Lung (tissue), 12 donors: ENCODE measurements around the gene CHRNA9. TPM values are rescaled to one million over a fixed set of nuclear protein-coding genes. Genes with fewer than 3 reads are reported as not detected.
"Not testable (repeated sequence)": the region's sequence is repeated elsewhere in the genome, so short reads cannot be mapped to it uniquely, and the experiment has no call there.

Experiments used
- ATAC-seq: fragments of 200-7000 bp; cut with Tn5 transposase; one replicate; pipeline ENCODE4 v1.9.1; 2020; ENCODE audit warnings: moderate number of reproducible peaks; ENCODE audit not compliant: insufficient read depth, low FRiP score
- DNase-seq, 3 donors: peaks; one replicate each; pipeline ENCODE4 v3.0.0-alpha.2; 2013 to 2017
- H3K27ac ChIP-seq, 2 donors: one replicate each; pipeline ENCODE4 v1.5.1; 2013; ENCODE audit warnings: mild to moderate bottlenecking in 2 of 2, moderate library complexity in 2 of 2, control low read depth in 1 of 2, inconsistent platforms in 1 of 2, low read depth in 1 of 2, low read length in 1 of 2
- H3K27me3 ChIP-seq, 3 donors: one replicate each; pipeline ENCODE4 v1.5.1; 2013; ENCODE audit warnings: low read length in 2 of 3; ENCODE audit not compliant: control insufficient read depth in 3 of 3, insufficient read depth in 3 of 3
- H3K36me3 ChIP-seq, 4 donors: one replicate each; pipeline ENCODE4 v1.5.1; 2013; ENCODE audit warnings: low read length in 4 of 4, mild to moderate bottlenecking in 1 of 4, moderate library complexity in 1 of 4; ENCODE audit not compliant: control insufficient read depth in 4 of 4, insufficient read depth in 4 of 4
- H3K4me1 ChIP-seq, 5 donors: one replicate each; pipeline ENCODE4 v1.5.1; 2013; ENCODE audit warnings: low read length in 5 of 5, mild to moderate bottlenecking in 2 of 5, moderate library complexity in 1 of 5; ENCODE audit not compliant: control insufficient read depth in 5 of 5, insufficient read depth in 5 of 5
- H3K4me3 ChIP-seq: one replicate; pipeline ENCODE4 v1.5.1; 2013; ENCODE audit warnings: mild to moderate bottlenecking, control low read depth, moderate library complexity
- H3K9ac ChIP-seq, 2 donors: one replicate each; pipeline ENCODE4 v1.5.1; 2013; ENCODE audit warnings: low read length in 2 of 2, control low read depth in 1 of 2; ENCODE audit not compliant: insufficient read depth in 1 of 2
- H3K9me3 ChIP-seq, 4 donors: one replicate each; pipeline ENCODE4 v1.5.1; 2013; ENCODE audit warnings: low read length in 3 of 4, mild to moderate bottlenecking in 1 of 4, moderate library complexity in 1 of 4; ENCODE audit not compliant: control insufficient read depth in 4 of 4, insufficient read depth in 3 of 4
- CTCF ChIP-seq: IDR thresholded peaks from 2 replicates; pipeline ENCODE4 v1.5.1; 2012; ENCODE audit warnings: mild to moderate bottlenecking; ENCODE audit errors: control extremely low read depth, extremely low read depth
- WGBS, 2 donors: extraction: QIAGEN DNeasy Blood & Tissue Kit; methylation state at CpG; one replicate each; pipeline ENCODE4 v1.1.7; 2013; 5-methylcytosine and 5-hydroxymethylcytosine counted together
- polyA plus RNA-seq, 2 donors: library from polyadenylated mRNA; stranded (reverse); fragments of 200-250 nt; gene quantifications; one replicate each; pipeline ENCODE4 v1.2.1, GENCODE V29; 2013
- total RNA-seq, 2 donors: library from RNA; depleted of rRNA in 1 of 2; stranded (reverse); fragments of >200 nt in 1 of 2; gene quantifications; one replicate each; pipeline ENCODE4 v1.2.1, GENCODE V29; 2014 to 2021
- donor health status: control.
- donor health status: control.
- donor health status: Bipolar disorder and iron deficiency.
- donor health status: healthy.
- donor health status: DM: yes; HTN: yes; CAD: no.

The CHRNA9 gene
- total and polyA plus RNA-seq, 4 donors, result 0.09 TPM; not detected in 3

DNA sequence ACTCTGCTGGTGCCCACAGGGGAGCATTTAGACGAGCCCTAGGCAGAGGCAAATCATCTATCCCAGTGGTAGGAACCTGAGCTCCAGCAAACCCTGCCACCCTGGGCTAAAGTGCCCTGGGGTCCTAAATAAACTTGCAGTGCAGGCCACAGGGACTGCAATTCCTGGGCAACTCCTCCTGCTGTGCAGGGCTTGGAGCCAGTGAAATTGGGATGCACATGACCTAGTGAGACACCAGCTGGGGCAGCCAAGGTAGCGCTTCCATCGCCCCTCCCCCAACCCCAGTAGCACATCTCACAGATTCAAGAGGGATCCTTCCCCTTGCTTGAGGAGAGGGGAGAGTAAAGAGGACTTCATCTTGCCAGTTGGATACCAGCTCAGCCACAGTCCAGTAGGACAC, 44.1 kb downstream of the CHRNA9 start:
- no peak for ATAC-seq

DNA sequence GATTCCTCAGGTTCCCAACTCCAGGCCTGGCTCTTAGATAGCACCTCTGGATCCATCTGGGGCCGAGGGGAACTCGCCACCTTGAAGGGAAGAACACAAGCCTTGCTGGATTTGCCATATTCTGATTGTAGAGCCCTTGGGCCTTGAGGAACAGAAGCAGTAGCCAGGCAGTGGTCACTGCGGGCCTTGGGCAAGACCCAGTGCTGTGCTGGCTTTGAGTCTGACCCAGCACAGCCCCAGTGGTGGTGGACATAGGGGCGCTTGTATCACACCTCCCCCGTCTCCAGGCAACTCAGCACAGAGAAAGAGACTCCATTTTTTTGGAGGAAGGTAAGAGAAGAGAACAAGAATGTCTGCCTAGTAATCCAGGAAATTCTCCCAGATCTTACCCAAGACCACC, 45.5 kb downstream of the CHRNA9 start:
- no peak for DNase-seq
- Histone ChIP-seq H3K36me3 (no peaks in the 10 kb centered on the region), H3K9ac (no peak overlapping the region), H3K9me3 (no peaks in the 10 kb centered on the region), H3K4me3 (no peak overlapping the region), H3K27ac (no peak overlapping the region), H3K4me1 (no peaks in the 10 kb centered on the region), H3K27me3 (no peaks in the 10 kb centered on the region)
- WGBS, 2 donors, result 80 to 88% methylated on average over 5 of the region's 5 CpGs
- no peak for TF ChIP-seq CTCF
- no peak for ATAC-seq

More for the DNA sequence above, 44.1 kb downstream of the CHRNA9 start:
- H3K36me3 ChIP-seq, result no peaks in the 10 kb centered on the region
- TF ChIP-seq CTCF, result no peak
- no peaks in the 10 kb centered on the region for H3K27me3 ChIP-seq
- H3K4me3 ChIP-seq, result no peak overlapping the region
- H3K27ac ChIP-seq, result no peak overlapping the region
- WGBS, 2 donors, result 74 to 84% methylated on average over 3 of the region's 3 CpGs
- no peak overlapping the region for H3K9ac ChIP-seq
- no peaks in the 10 kb centered on the region for H3K9me3 ChIP-seq
- no peak for DNase-seq
- no peaks in the 10 kb centered on the region for H3K4me1 ChIP-seq

- WGBS, 2 donors, result 48 to 52% methylated on average over 6 of the region's 6 CpGs
- TF ChIP-seq CTCF, result no peak
- H3K27me3 ChIP-seq, result no peaks in the 10 kb centered on the region
- no peak overlapping the region for H3K27ac ChIP-seq
- no peak overlapping the region for H3K4me3 ChIP-seq
- peak in 1 of 3 donors; percentile 26 for DNase-seq
- no peaks in the 10 kb centered on the region for H3K9me3 ChIP-seq
- no peaks in the 10 kb centered on the region for H3K36me3 ChIP-seq
- H3K9ac ChIP-seq, result no peak overlapping the region
- H3K4me1 ChIP-seq, result no peaks in the 10 kb centered on the region
- ATAC-seq, result no peak
Measured at GRCh38 chr4:40388239-40388638, 53.1 kb downstream of the CHRNA9 start.

- Histone ChIP-seq H3K9me3 (no peaks in the 10 kb centered on the region), H3K27ac (no peak overlapping the region), H3K36me3 (no peaks in the 10 kb centered on the region), H3K4me3 (no peak overlapping the region), H3K27me3 (no peaks in the 10 kb centered on the region), H3K9ac (no peak overlapping the region), H3K4me1 (no peaks in the 10 kb centered on the region)
- no peak for TF ChIP-seq CTCF
- ATAC-seq, result no peak
- no peak for DNase-seq
- WGBS, 2 donors, result 94% methylated on average over 4 of the region's 4 CpGs
Measured at GRCh38 chr4:40389986-40390385, 54.9 kb downstream of the CHRNA9 start.

- not testable (repeated sequence) for H3K4me3 ChIP-seq, H3K4me1 ChIP-seq, ATAC-seq, H3K9ac ChIP-seq, H3K9me3 ChIP-seq, H3K36me3 ChIP-seq, H3K27ac ChIP-seq, H3K27me3 ChIP-seq
- peak in 1 of 3 donors; percentile 28 for DNase-seq
- WGBS, 2 donors, result 74 to 89% methylated on average over 9 of the region's 9 CpGs
Measured at GRCh38 chr4:40392241-40392640, 57.1 kb downstream of the CHRNA9 start.
